Right renal pelvis (tissue), 4 donors: ENCODE data around the gene ATF3. TPM values are rescaled to one million over a fixed set of nuclear protein-coding genes. Genes with fewer than 3 reads are reported as not detected.

Source experiments
- DNase-seq, 4 donors: peaks; one replicate each; pipeline ENCODE4 v3.0.0-alpha.2; 2013; ENCODE audit warnings: low read depth in 4 of 4, low spot score in 3 of 4, missing footprints in 1 of 4
- polyA plus RNA-seq, 4 donors: library from polyadenylated mRNA; unstranded; fragments of 120-200 nt; gene quantifications; one replicate each; pipeline ENCODE4 v1.2.1, GENCODE V29; 2013; ENCODE audit not compliant: insufficient read length in 4 of 4

ATF3 gene
- polyA plus RNA-seq: 10 to 100 TPM in 2 of 4 donors, 1 to 10 TPM in 2; 7.7 to 33.9 (median 14.5) TPM

DNA sequence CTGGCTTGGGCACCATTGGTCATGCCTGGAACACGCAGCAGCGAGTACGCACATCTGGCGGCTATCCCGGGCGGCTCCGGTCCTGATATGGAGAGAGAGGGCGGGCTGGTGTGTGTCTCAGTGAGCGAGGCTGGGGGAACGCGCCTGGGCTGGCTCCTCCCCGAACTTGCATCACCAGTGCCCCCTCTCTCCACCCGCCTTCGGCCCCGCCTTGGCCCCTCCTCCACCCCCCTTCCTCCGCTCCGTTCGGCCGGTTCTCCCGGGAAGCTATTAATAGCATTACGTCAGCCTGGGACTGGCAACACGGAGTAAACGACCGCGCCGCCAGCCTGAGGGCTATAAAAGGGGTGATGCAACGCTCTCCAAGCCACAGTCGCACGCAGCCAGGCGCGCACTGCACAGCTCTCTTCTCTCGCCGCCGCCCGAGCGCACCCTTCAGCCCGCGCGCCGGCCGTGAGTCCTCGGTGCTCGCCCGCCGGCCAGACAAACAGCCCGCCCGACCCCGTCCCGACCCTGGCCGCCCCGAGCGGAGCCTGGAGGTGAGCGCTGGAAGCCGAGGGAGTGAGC, at the start of gene ATF3:
Gene ATF3, plus strand, starts transcription at position 370 of the 567 bp plus-strand sequence. CDS start 6,261 bp downstream, outside the sequence.
- peak; percentile 91 to 94 (median 92) for DNase-seq

GRCh38 chr1:212559929-212560328, 48.6 kb upstream of the ATF3 start:
- no peak for DNase-seq

DNA sequence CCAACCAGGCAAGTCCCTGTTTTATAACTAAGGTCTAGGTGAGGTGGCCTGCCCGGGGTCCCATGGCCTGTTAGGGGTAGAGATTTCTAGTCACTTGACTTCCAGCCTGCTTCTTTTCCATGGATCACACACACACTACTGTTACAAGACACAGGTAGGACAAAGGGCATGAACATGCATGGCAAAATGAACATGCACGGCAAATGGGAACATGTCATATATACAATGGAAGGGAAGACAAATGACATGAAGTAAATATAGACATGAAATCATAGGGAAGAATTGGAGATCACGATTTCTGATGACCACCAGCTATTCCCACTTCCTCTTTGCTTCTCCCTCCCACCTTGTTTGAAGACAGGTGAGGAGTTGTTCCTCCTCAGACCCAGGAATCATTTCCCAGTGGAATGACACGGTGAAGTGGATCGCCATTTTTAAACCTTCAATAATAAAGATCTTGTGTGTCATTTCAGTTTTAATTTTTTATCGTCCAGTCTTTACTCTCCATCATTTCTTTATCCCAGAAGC, 47.6 kb upstream of the ATF3 start:
- no peak for DNase-seq

GRCh38 chr1:212561501-212561931, 47.0 kb upstream of the ATF3 start:
- no peak for DNase-seq

GRCh38 chr1:212562771-212563170, 45.8 kb upstream of the ATF3 start:
- DNase-seq: no peak

DNA sequence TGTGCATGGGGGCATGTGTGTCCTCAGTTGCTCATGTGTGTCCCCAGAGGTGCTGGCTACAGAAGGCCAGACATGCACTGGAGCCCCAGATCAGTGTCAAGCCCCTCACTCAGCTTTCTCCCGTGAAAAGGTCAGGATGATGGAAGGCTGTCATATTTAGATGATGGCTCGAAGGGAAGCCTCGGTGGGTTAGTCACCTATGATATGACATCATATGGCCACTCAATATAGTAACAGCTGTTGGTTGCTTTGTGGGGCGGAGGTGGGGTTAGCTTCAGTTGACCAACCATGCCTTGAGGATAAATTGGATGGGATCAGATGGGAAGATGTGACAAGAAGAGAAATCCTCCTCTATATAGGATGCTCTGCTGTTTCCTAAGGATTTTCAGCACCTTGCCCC, 43.5 kb upstream of the ATF3 start:
- no peak for DNase-seq

- DNase-seq: no peak
Measured at GRCh38 chr1:212565571-212566305, 42.8 kb upstream of the ATF3 start.

DNA sequence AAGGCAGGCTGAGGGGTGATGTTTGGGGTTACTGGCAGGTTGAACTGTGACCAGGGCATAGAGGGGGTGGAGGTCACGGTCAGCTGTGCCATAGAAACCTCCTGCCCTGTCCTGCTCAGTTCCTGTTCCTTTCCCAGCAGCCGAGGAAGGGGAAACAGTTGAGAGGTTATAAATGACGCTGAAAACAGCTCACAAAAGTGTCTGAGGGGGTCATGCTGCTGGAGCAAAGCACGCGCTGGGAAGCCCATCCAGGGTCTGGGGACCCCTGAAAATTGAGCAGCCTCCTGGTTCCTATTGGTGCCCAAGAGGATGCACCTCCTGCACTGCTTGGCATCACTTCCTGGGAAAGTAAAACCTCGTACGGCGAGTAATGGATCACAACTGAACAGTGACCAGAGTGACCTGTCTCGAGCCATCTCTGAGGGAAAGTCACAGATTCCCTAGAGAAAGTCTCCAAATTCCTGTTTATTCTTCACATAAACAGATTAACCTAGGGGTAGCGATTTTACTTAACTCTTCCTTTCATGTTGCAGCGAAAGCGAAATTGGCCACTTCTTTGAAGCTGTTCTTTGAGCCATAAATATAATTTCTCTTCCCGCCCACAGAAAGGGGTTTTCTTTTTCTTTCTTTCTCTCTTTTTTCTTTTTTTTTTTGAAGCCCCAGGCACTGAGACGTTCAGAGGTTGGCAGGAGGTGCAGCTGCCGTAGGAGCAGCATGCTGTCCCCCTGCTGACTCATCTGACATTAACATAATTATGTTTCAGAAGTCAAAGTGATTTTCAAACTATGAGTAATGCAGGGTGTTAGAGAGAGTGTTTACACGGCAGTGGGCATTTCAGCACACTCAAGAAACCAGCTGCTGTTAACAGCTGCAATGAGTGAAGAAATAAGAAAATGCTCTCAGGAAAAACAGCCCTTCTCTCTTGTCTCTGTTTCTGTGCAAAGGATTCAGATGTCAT, 41.8 kb upstream of the ATF3 start:
- DNase-seq: no peak

DNA sequence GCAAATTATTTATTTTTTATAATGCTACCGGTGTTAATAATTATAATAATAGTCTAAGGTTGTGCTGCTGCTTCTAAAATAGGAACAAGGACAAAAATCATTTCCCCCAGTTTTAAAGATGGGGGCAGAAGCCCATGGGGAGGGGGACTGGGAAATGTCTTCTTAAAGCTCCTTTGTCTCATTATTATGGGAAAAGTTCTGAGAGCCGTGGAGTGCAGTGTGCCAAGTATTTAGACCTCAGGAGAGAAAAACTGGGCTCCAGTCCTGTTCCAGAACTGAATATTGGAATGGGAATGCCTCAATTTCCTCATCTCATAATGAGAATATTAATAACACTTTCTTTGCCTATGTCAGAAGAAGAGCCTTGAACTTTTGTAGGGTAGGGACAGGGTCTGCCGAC, 40.9 kb upstream of the ATF3 start:
- DNase-seq: no peak

DNA sequence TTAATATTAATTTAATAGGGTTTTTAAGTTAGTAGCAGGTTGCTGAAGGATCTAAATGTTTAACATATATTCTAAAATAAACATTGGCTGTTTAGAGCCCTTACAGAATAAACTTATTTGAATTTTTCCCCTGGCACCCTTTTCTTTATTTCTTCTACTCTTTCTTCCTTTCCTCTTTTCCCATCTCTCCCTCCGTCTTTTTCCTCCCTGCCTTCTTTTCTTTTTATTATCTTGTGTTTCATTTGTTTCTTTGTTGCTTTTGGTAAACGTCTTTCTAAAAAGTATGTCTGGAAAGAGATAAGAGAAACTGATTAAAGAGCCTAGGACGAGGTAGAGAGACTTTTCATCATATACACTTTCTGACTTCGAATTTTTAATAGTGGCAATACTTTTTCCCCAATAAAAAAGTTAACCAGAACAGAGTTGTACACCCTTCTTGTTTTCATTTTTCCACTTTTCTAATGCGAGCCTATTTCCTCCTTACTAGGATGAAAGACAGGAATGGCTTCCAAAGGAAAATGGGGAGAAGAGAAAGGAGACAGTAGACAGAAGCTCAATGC, 39.5 kb upstream of the ATF3 start:
- no peak for DNase-seq

- DNase-seq: no peak
Measured at GRCh38 chr1:212574732-212575131, 33.8 kb upstream of the ATF3 start.

DNA sequence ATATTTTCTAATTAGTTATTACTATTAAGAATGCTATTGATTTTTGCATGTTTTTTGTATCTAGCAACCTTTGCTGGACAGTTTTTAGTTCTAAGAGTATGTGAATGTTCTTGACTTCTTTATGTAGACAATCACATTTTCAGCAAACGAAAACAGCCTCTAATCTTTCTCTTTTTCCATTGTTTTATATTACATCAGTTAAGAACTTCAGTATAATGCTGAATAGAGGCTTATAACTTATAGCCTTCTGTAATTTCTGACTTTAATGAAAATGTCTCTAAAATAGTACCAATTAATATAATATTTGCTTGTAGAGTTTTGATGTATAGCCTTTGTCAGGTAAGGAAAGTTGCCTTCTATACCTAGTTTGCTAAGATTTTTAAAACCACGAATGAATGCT, 33.2 kb upstream of the ATF3 start:
- no peak for DNase-seq

DNA sequence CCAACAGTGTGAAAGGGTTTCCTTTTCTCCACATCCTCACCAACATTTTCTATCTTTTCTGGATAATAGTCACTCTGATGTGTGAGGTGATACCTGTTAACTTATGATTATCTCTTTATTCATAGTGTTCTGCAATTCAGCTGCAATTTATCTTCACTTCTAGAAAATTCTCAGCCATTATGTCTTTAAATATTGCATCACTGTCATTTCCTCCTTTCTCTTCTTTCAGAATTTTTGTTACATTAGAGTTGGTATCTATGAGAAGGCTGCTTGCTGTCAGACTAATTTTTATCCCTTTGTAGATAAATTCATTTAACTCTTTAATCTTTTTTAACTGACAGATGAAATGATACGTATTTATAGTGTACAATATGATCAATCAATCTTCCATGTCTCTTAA, 30.5 kb upstream of the ATF3 start:
- DNase-seq: no peak

DNA sequence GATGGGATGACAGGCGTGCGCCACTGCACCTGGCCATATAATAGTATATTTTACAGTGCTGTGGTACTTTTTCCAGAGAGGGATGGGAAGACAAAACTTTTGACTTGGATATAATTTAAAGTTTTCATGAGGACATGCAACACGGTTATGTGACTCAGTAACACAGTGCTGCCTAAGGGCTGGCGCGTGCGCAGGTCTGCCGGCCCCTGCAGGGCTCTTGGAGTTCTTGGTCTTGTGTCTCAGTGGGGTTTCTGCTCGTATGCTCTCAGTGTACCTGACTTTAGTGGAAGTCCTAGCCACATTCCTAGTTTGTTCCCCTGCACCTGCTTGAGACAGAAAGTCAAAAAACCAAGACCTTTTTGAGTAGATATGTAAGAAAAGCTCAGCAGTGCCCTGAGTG, 27.5 kb upstream of the ATF3 start:
- DNase-seq: no peak

- no peak for DNase-seq
Measured at GRCh38 chr1:212582291-212582690, 26.3 kb upstream of the ATF3 start.

DNA sequence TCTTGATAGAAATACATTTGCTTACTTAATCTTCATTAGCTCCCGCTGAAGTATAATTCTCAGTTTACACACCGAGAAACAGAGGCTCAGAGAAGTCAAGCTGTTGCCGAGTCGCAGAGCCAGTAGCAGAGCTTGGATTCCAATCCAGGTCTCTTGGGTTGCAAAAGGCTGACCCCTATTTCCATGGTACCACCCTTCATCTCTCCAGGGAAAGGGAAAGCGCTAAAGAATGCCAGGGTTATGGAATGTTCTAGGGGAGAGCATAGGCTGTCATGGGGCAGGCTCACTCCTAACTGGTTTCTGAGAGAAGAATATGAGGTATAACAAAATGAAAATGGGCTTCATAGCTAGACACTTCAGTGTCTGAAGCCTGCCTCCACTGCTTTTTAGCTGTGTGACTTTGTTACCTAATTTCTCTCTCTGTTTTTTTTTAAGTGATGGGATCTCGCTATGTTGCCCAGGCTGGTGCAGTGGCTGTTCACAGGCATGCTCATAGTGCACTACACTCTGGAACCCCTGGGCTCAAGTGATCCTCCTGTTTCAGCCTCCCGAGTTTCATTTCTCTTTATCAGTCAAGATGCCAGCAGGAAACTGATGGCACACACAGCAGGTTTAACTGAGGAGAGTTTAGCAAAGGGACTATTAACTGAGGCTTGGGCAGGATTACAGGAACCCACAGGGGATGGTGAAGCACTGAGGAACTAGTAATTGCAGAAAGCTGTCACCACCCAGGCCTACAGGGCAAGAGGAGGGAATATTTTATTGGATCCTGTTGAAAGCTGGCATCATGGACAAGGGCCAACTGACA, 25.5 kb upstream of the ATF3 start:
- DNase-seq: no peak

DNA sequence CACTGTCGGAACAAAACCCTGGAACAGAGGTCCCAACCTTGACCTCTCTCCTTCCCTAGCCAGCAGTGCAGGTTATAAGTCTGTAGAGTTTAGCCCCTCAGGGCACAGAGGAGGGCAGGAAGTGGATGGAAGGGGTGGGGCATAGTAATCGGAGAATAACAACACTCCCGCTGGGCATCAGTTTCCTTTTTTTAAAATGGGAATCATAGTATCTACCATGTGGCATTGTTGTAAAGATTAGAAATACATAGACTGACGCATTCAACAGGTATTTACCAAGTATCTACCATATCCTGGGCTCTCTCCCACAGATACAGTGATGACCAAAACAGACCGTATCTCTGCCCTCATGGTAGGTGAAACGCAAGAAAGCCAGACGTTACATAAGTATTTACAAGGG, 24.9 kb upstream of the ATF3 start:
- no peak for DNase-seq

GRCh38 chr1:212584092-212584886, 24.3 kb upstream of the ATF3 start:
- DNase-seq: no peak

DNA sequence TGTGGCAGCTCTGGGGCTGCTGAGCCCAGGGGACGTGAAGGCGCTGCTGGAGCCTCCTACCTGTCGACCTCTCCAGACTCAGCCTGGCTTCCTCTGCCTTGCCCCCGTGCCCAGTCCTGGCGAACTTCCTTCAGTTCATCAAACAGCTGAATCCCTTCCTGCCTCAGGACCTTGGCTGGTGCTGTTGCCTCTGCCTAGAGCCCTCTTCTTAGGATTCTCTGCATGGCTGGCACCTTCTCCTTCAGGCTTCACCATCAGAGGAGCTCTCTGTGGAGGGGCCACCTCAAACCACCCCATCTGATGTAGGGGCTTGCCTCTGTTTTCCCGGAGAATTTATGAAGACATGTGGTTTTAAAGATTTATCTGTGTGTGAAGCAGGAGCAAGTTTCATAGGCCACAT, 23.4 kb upstream of the ATF3 start:
- no peak for DNase-seq
